ENCODE measurements around the gene RARA. TPM values are rescaled to one million over a fixed set of nuclear protein-coding genes. Genes with fewer than 3 reads are reported as not detected.
A peak's percentile ranks its signal among the peaks of the same experiment; 100 is the strongest.

Gene RARA
- polyA plus RNA-seq, 3 donors = 14.9 to 63.9 (median 29.4) TPM

GRCh38 chr17:40317880-40318829 lies 9.2 kb downstream of the RARA start:
- peak overlapping the region; percentile 97 for H3K9ac ChIP-seq (ENCODE audit: insufficient read depth, low read length, poor library complexity, severe bottlenecking)
- Mint-ChIP-seq H3K4me3 (peak overlapping the region; percentile 99), H3K27ac (peak overlapping the region; percentile 99 to 100 (median 100)), H3K27me3 (ENCODE audit: low read depth in 3 of 3) (peaks cover 0 to 14% (median 7%) of the 10 kb centered on the region in 3 donors), H3K9me3 (peaks cover 0 to 5% (median 0%) of the 10 kb centered on the region in 7 donors), H3K36me3 (peaks cover 19 to 38% of the 10 kb centered on the region in 2 donors), H3K4me1 (peaks cover 55% of the 10 kb centered on the region)
- TF ChIP-seq CTCF (IDR thresholded peaks at IDR 0.05) = no peak
- intact Hi-C loops (cut with micrococcal nuclease) = loop anchor here (2.0 kb wide), 2 partner anchors 15 to 25 kb away; no protein-coding TSS in a partner anchor
- H3K27me3 ChIP-seq (ENCODE audit: control insufficient read depth in 2 of 2, insufficient read depth in 2 of 2, low read length in 2 of 2) = no peaks in the 10 kb centered on the region
- under 1% methylated on average over 58 of the region's 70 CpGs for WGBS (ENCODE audit: insufficient coverage)
- H3K79me2 ChIP-seq (ENCODE audit: insufficient read depth, low read length) = peaks cover 59% of the 10 kb centered on the region
- peak overlapping the region; percentile 75 to 100 (median 100) for H3K4me3 ChIP-seq (replicated peaks in 1 of 3; ENCODE audit: low read depth in 2 of 3, low read length in 3 of 3)
- H3K27ac ChIP-seq (ENCODE audit: low read depth in 1 of 2, low read length in 2 of 2) = peak overlapping the region; percentile 99 to 100
- peak overlapping the region; percentile 97 for H3K4me2 ChIP-seq (replicated peaks; ENCODE audit: extremely low read depth, low read length, poor library complexity, severe bottlenecking)
- peaks cover 65 to 69% of the 10 kb centered on the region in 2 donors for H3K4me1 ChIP-seq (ENCODE audit: control insufficient read depth in 1 of 2, insufficient read depth in 2 of 2, low read length in 2 of 2)
- peak; percentile 94 to 96 (median 95) for DNase-seq
- H3K36me3 ChIP-seq (replicated peaks in 1 of 2; ENCODE audit: control insufficient read depth in 1 of 2, insufficient read depth in 2 of 2, low read length in 2 of 2) = no peaks in the 10 kb centered on the region
- H2AFZ ChIP-seq (ENCODE audit: insufficient read depth, low read depth, low read length, poor library complexity, severe bottlenecking) = no peak overlapping the region
- H3K9me3 ChIP-seq (replicated peaks in 1 of 2; ENCODE audit: control insufficient read depth in 1 of 2, insufficient read depth in 1 of 2, low read length in 2 of 2) = no peaks in the 10 kb centered on the region
- H4K20me1 ChIP-seq (ENCODE audit: insufficient read depth, low read length) = peaks cover 45% of the 10 kb centered on the region

- no peak for DNase-seq
- Histone ChIP-seq H4K20me1 (ENCODE audit: insufficient read depth, low read length) (peaks cover 45% of the 10 kb centered on the region), H3K9ac (ENCODE audit: insufficient read depth, low read length, poor library complexity, severe bottlenecking) (peak overlapping the region; percentile 97), H2AFZ (ENCODE audit: insufficient read depth, low read depth, low read length, poor library complexity, severe bottlenecking) (no peak overlapping the region), H3K4me2 (replicated peaks; ENCODE audit: extremely low read depth, low read length, poor library complexity, severe bottlenecking) (peak overlapping the region; percentile 97), H3K79me2 (ENCODE audit: insufficient read depth, low read length) (peaks cover 67% of the 10 kb centered on the region), H3K9me3 (replicated peaks in 1 of 2; ENCODE audit: control insufficient read depth in 1 of 2, insufficient read depth in 1 of 2, low read length in 2 of 2) (no peaks in the 10 kb centered on the region), H3K36me3 (replicated peaks in 1 of 2; ENCODE audit: control insufficient read depth in 1 of 2, insufficient read depth in 2 of 2, low read length in 2 of 2) (no peaks in the 10 kb centered on the region), H3K4me1 (ENCODE audit: control insufficient read depth in 1 of 2, insufficient read depth in 2 of 2, low read length in 2 of 2) (peaks cover 69% of the 10 kb centered on the region in 2 donors), H3K27ac (ENCODE audit: low read depth in 1 of 2, low read length in 2 of 2) (peak overlapping the region; percentile 99 to 100), H3K27me3 (ENCODE audit: control insufficient read depth in 2 of 2, insufficient read depth in 2 of 2, low read length in 2 of 2) (no peaks in the 10 kb centered on the region), H3K4me3 (replicated peaks in 1 of 3; ENCODE audit: low read depth in 2 of 3, low read length in 3 of 3) (peak overlapping the region; percentile 75 to 100 (median 100))
- Mint-ChIP-seq H3K36me3 (peaks cover 16 to 38% of the 10 kb centered on the region in 2 donors), H3K4me1 (peaks cover 62% of the 10 kb centered on the region), H3K27ac (peak overlapping the region; percentile 99 to 100 (median 100)), H3K9me3 (peaks cover 0 to 5% (median 0%) of the 10 kb centered on the region in 7 donors), H3K4me3 (peak overlapping the region; percentile 99), H3K27me3 (ENCODE audit: low read depth in 3 of 3) (peaks cover 0 to 14% (median 5%) of the 10 kb centered on the region in 3 donors)
- intact Hi-C loops (cut with micrococcal nuclease) = loop anchor here in 1 of 2 donors (2.0 kb wide), 1 partner anchor 24 kb away; no protein-coding TSS in a partner anchor
- WGBS (ENCODE audit: insufficient coverage) = 11% methylated on average over 11 of the region's 13 CpGs
- peak; percentile 17 for TF ChIP-seq CTCF (IDR thresholded peaks at IDR 0.05)
Observed at GRCh38 chr17:40318830-40319391, 9.9 kb downstream of the RARA start.

Data from CD14-positive monocyte (primary cell).